WTC11 (cell line): ENCODE measurements around the gene CBX1. TPM values are rescaled to one million over a fixed set of nuclear protein-coding genes. Genes with fewer than 3 reads are reported as not detected.

ENCODE experiments used
- ATAC-seq: fragments of 200-7000 bp; cut with Tn5 transposase; 2 replicates; pipeline ENCODE4 v1.10.0; 2021; ENCODE audit warnings: mild to moderate bottlenecking, moderate library complexity
- CTCF ChIA-PET: fragments of 300-600 bp; sonication (Branson Sonifier 250); formaldehyde crosslinking; loops from one replicate; lab custom pipeline; 2021; ENCODE audit warnings: antibody characterized with exemption; lab: Charles Lee
- POLR2A ChIA-PET: fragments of 350-600 bp; sonication (Branson Sonifier 250); formaldehyde crosslinking; loops from one replicate; lab custom pipeline; 2021; ENCODE audit warnings: antibody characterized with exemption; lab: Charles Lee
- DNase-seq: peaks from one replicate; pipeline ENCODE4 v3.0.0; 2021; ENCODE audit warnings: low spot score
- H3K27ac Mint-ChIP-seq: 2 replicates; pipeline ENCODE4 v1.8.0; 2021; ENCODE audit warnings: mixed read lengths
- H3K27me3 Mint-ChIP-seq: 2 replicates; pipeline ENCODE4 v1.8.0; 2021; ENCODE audit warnings: low read depth, mild to moderate bottlenecking, moderate library complexity, mixed read lengths
- H3K36me3 Mint-ChIP-seq: 2 replicates; pipeline ENCODE4 v1.8.0; 2021; ENCODE audit warnings: mixed read lengths
- H3K4me1 Mint-ChIP-seq: 2 replicates; pipeline ENCODE4 v1.8.0; 2022; ENCODE audit warnings: mixed read lengths
- H3K4me3 Mint-ChIP-seq: 2 replicates; pipeline ENCODE4 v1.8.0; 2021; ENCODE audit warnings: mild to moderate bottlenecking, moderate library complexity, mixed read lengths
- H3K9me3 Mint-ChIP-seq: 2 replicates; pipeline ENCODE4 v1.8.0; 2021; ENCODE audit warnings: mixed read lengths
- AFF4 ChIP-seq: sonication (generic); formaldehyde crosslinking; IDR thresholded peaks from 2 replicates; pipeline ENCODE4 v1.8.1; 2023; ENCODE audit warnings: mild to moderate bottlenecking, missing genetic modification reagents, borderline replicate concordance
- ATF2 ChIP-seq: sonication (generic); formaldehyde crosslinking; IDR thresholded peaks from 2 replicates; pipeline ENCODE4 v1.8.1; 2022; ENCODE audit warnings: low read depth, missing genetic modification reagents, borderline replicate concordance
- CBFB ChIP-seq: sonication (generic); formaldehyde crosslinking; IDR thresholded peaks from 2 replicates; pipeline ENCODE4 v1.8.1; 2022; ENCODE audit warnings: mild to moderate bottlenecking, low read depth, missing genetic modification reagents
- ESRRA ChIP-seq: sonication (generic); formaldehyde crosslinking; IDR thresholded peaks from 2 replicates; pipeline ENCODE4 v1.8.1; 2022; ENCODE audit warnings: mild to moderate bottlenecking, missing genetic modification reagents, borderline replicate concordance
- ETV6 ChIP-seq: sonication (generic); formaldehyde crosslinking; IDR thresholded peaks from 2 replicates; pipeline ENCODE4 v1.8.1; 2022; ENCODE audit warnings: mild to moderate bottlenecking, missing genetic modification reagents
- FOXK1 ChIP-seq: sonication (generic); formaldehyde crosslinking; IDR thresholded peaks from 2 replicates; pipeline ENCODE4 v1.8.0; 2022; ENCODE audit warnings: mild to moderate bottlenecking, moderate library complexity, missing genetic modification reagents
- FOXP1 ChIP-seq: sonication (generic); formaldehyde crosslinking; IDR thresholded peaks from 2 replicates; pipeline ENCODE4 v1.8.0; 2022; ENCODE audit warnings: missing genetic modification reagents, mild to moderate bottlenecking, moderate library complexity, borderline replicate concordance
- GABPB1 ChIP-seq: sonication (generic); formaldehyde crosslinking; IDR thresholded peaks from 2 replicates; pipeline ENCODE4 v1.8.1; 2023; ENCODE audit warnings: mild to moderate bottlenecking, missing genetic modification reagents
- GRHL2 ChIP-seq: fragments of 250-450 bp; sonication (Bioruptor Pico); IDR thresholded peaks from 2 replicates; pipeline ENCODE4 v1.8.0; 2022; ENCODE audit warnings: mild to moderate bottlenecking, moderate library complexity; ENCODE audit not compliant: insufficient replicate concordance, severe bottlenecking
- IRF2 ChIP-seq: sonication (generic); formaldehyde crosslinking; IDR thresholded peaks from 2 replicates; pipeline ENCODE4 v1.8.0; 2022; ENCODE audit warnings: low read depth, missing genetic modification reagents, borderline replicate concordance
- JUN ChIP-seq: sonication (generic); formaldehyde crosslinking; IDR thresholded peaks from 2 replicates; pipeline ENCODE4 v1.8.0; 2023; ENCODE audit warnings: mild to moderate bottlenecking, missing genetic modification reagents
- NFYB ChIP-seq: sonication (generic); formaldehyde crosslinking; conservative IDR thresholded peaks from 2 replicates; pipeline ENCODE4 v1.8.0; 2022; ENCODE audit warnings: low read depth, missing genetic modification reagents
- NR2C2 ChIP-seq: sonication (generic); formaldehyde crosslinking; IDR thresholded peaks from 2 replicates; pipeline ENCODE4 v1.8.0; 2022; ENCODE audit warnings: mild to moderate bottlenecking, missing genetic modification reagents
- NR3C1 ChIP-seq: sonication (generic); formaldehyde crosslinking; conservative IDR thresholded peaks from 2 replicates; pipeline ENCODE4 v1.8.1; 2023; ENCODE audit warnings: low read depth, mild to moderate bottlenecking, missing genetic modification reagents
- PRRX2 ChIP-seq: fragments of 250-450 bp; sonication (Bioruptor Pico); IDR thresholded peaks from 2 replicates; pipeline ENCODE4 v1.8.0; 2021; ENCODE audit warnings: mild to moderate bottlenecking
- SOX15 ChIP-seq: fragments of 250-450 bp; sonication (Bioruptor Pico); IDR thresholded peaks from 2 replicates; pipeline ENCODE4 v1.9.0; 2021; ENCODE audit warnings: mild to moderate bottlenecking
- SP1 ChIP-seq: sonication (generic); formaldehyde crosslinking; conservative IDR thresholded peaks from 2 replicates; pipeline ENCODE4 v1.8.1; 2022; ENCODE audit warnings: missing genetic modification reagents
- ZNF121 ChIP-seq: sonication (generic); formaldehyde crosslinking; IDR thresholded peaks from 2 replicates; pipeline ENCODE4 v1.8.0; 2023; ENCODE audit warnings: missing genetic modification reagents
- ZNF138 ChIP-seq: sonication (generic); formaldehyde crosslinking; conservative IDR thresholded peaks from 2 replicates; pipeline ENCODE4 v1.8.1; 2022; ENCODE audit warnings: mild to moderate bottlenecking, moderate library complexity, missing genetic modification reagents
- ZNF219 ChIP-seq: sonication (generic); formaldehyde crosslinking; IDR thresholded peaks from 2 replicates; pipeline ENCODE4 v1.8.0; 2023; ENCODE audit warnings: missing genetic modification reagents, mild to moderate bottlenecking, borderline replicate concordance
- ZNF396 ChIP-seq: fragments of 250-450 bp; sonication (Bioruptor Pico); IDR thresholded peaks from 2 replicates; pipeline ENCODE4 v1.8.0; 2021; ENCODE audit warnings: mild to moderate bottlenecking, moderate library complexity, borderline replicate concordance
- ZNF671 ChIP-seq: fragments of 250-450 bp; sonication (Bioruptor Pico); IDR thresholded peaks from 2 replicates; pipeline ENCODE4 v1.8.0; 2021; ENCODE audit warnings: mild to moderate bottlenecking
- total RNA-seq: library from RNA; stranded (reverse); gene quantifications from 3 replicates; pipeline ENCODE4 v1.2.3, GENCODE V29; 2021

CBX1 gene
- total RNA-seq, 1 experiment from 2014 or later, result 162 TPM

DNA sequence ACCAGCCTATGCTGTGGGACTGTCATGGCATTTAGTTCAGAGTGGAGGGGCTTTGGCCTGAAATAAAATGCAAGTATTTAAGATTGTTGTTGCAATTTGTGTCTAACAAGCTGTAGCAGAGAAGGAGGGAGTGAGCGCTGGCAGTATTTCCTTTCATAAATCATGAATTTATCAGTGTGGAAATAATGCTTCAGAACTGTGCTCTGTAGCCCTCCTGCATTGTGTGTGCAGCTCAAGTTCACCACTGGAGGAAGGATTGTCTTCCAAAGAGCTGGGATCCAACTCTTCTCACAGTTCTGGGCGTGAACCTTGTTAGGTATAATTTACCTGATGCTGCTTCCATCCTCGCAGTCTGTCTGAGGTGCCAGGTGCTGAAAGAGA lies 21.4 kb upstream of the CBX1 start:
- no peaks in the 10 kb centered on the region for H3K27me3 Mint-ChIP-seq
- no peak for TF ChIP-seq NFYB (CRISPR knock-in tag)
- TF ChIP-seq SOX15 (CRISPR knock-in tag), result no peak
- no peak for TF ChIP-seq ESRRA (CRISPR knock-in tag)
- no peak for TF ChIP-seq ZNF138 (CRISPR knock-in tag)
- no peak for TF ChIP-seq SP1 (CRISPR knock-in tag)
- TF ChIP-seq GRHL2 (CRISPR knock-in tag), result no peak
- no peak for TF ChIP-seq CBFB (CRISPR knock-in tag)
- peaks cover 39% of the 10 kb centered on the region for H3K36me3 Mint-ChIP-seq
- ChIA-PET POLR2A (interaction anchor here (1.0 kb wide), 1 partner anchor 22 kb away, joined by 5 read pairs; the partner anchor contains the start of gene CBX1), CTCF (interaction anchor here (0.8 to 1.7 kb wide), 4 partner anchors 43 to 97 kb away, joined by 4 to 9 read pairs (median 6); no protein-coding TSS in a partner anchor)
- H3K27ac Mint-ChIP-seq, result no peak overlapping the region; the same call in 1 of the 2 replicates
- no peak overlapping the region for H3K4me3 Mint-ChIP-seq
- no peaks in the 10 kb centered on the region for H3K9me3 Mint-ChIP-seq
- DNase-seq, result no peak
- no peak for ATAC-seq
- no peaks in the 10 kb centered on the region for H3K4me1 Mint-ChIP-seq

DNA sequence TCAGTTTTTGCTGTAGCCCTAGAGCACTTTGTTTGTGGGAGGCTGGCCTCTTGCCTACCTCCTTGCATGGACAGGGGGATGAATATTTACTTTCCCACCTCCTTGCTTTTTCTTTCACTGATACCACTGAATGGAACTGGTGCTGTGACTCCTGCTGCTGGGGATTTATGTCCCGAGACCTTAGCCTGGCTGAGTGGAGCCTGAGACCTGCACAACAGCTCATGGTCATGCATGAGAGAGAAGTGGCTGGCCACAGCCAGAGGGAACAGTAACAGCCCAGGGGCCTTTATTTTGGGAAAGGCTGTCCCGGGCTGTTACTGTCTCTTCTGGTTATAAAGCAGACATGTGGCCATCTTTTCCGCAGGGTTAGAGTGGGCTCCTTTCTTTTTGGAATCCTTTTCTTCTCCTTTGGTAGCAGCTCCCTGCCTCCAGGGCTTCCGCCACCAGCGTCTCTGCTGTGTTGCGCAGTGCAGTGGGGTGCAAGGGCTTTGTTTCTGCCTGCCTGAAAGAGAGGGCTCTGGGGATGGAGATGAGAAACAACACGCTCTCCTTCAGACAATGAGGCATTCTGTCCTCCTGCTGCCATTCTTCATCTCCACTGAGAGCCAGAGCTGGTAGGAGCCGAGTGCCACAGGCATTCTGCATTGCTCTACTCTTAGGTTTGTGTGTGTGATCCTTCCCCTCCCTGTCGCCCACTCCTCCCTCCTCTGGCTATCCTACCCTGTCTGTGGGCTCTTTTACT lies 20.8 kb upstream of the CBX1 start:
- TF ChIP-seq ZNF396 (CRISPR knock-in tag), result no peak
- no peak for TF ChIP-seq ZNF219 (CRISPR knock-in tag)
- no peak for TF ChIP-seq ATF2 (CRISPR knock-in tag)
- TF ChIP-seq PRRX2 (CRISPR knock-in tag), result no peak
- TF ChIP-seq IRF2 (CRISPR knock-in tag), result no peak
- no peak for TF ChIP-seq JUN
- no peak for TF ChIP-seq NR3C1 (CRISPR knock-in tag)
- TF ChIP-seq ZNF121 (CRISPR knock-in tag), result no peak
- TF ChIP-seq FOXP1 (CRISPR knock-in tag), result no peak
- no peak for TF ChIP-seq GABPB1
- TF ChIP-seq ZNF671 (CRISPR knock-in tag), result no peak
- no peak for TF ChIP-seq ETV6 (CRISPR knock-in tag)
- TF ChIP-seq NR2C2 (CRISPR knock-in tag), result no peak
- TF ChIP-seq AFF4 (CRISPR knock-in tag), result no peak
- no peak for TF ChIP-seq FOXK1 (CRISPR knock-in tag)
- POLR2A ChIA-PET, result no interaction called here
- Mint-ChIP-seq H3K36me3 (peaks cover 41% of the 10 kb centered on the region), H3K9me3 (no peaks in the 10 kb centered on the region), H3K27ac (no peak overlapping the region; the same call in 1 of the 2 replicates), H3K4me1 (no peaks in the 10 kb centered on the region), H3K27me3 (no peaks in the 10 kb centered on the region), H3K4me3 (no peak overlapping the region)
- CTCF ChIA-PET, result interaction anchor here (1.4 to 1.7 kb wide), 2 partner anchors 42 to 96 kb away, joined by 8 to 9 read pairs; no protein-coding TSS in a partner anchor
- ATAC-seq, result no peak
- DNase-seq, result no peak
